HG03045 (cell line): Measurements from ENCODE around the gene EFNA5.

ENCODE experiments used
- ATAC-seq: cut with Tn5 transposase; IDR thresholded peaks from one replicate; pipeline ENCODE4 v1.9.1; 2021; ENCODE audit warnings: mild to moderate bottlenecking, moderate library complexity; ENCODE audit not compliant: unreplicated experiment

The EFNA5 gene

DNA sequence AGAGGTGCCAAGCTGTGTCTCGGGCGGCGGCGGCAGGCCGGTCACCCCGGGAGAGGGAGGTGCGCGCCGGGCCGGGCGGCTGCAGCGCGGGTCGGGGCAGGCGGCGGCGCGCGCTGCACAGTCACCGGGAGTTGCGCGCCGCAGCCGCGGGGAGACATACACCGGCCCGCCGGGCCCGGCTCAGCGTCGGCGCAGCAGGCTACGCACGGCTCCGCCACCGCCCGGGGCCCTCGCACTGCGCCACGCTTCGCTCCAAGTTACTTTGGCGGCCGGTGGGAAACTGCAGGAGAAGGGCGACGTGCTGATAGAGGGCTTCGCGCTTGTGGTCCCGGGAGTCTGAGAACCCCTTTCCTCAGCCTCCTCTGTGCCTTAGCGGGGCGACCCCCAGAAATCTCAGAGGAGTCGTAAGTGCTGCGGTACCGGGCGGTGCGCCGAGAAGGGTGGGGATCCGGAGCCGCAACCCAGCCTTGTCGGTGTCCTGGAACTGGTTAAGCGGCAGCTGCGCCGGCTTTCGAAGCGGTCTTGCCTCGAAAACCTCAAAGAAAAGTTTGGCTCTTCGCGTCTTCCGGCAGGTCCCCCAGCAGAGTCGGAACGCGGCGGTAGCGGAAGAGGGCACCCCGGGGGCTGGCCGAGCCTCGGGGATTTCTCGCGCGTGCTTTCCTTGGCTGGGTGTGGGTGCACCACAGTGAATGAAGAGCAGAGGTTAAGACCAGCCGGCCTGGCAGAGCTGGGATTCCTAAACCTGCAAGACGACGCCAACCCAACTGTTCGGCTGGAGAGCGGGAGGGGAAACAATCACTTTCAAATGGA, at the start of gene EFNA5:
TSS of gene EFNA5 (minus strand) at position 6 of the 810 bp plus-strand sequence.
- ATAC-seq: no peak

DNA sequence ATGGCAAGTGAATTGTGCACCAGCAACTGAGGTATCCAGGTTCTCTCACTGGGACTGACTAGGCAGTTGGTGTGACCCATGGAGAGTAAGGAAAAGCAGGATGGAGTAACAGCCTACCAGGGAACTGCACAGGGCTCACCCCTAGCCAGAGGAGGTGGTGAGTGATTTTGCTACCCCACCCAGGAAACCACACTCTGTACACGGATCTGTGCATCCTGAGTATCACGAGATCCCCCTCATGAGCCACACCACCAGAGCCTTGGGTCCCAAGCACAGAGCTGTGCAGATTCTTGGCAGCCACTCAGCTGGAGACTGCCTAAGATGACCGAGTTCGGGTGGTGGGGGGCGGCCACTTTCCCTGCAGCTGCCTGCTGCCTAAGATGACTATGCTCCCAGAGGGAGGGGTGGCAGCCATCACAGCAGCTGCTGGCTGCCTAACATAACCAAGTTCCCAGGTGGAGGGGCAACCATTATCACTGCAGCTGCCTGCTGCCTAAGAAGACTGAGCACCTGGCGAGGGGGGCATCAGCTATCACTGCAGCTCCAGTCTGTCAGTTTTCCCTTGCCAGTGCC, 48.4 kb upstream of the EFNA5 start:
- no peak for ATAC-seq

DNA sequence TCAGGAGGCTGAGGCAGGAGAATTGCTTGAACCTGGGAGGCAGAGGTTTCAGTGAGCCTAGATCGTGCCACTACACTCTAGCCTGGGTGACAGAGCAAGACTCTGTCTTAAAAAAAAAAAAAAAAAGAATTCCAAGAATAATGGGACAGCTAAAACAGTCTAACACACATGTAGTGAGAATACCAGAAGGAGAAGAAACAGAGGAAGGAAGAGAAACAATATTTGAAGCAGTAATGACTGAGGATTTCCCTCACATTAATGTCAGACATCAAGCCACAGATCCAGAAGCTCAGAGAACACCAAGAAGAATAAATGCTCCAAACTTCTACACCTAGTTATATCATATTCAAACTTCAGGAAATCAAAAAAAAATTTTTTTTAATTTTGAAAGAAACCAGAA, 47.1 kb upstream of the EFNA5 start:
- no peak for ATAC-seq

DNA sequence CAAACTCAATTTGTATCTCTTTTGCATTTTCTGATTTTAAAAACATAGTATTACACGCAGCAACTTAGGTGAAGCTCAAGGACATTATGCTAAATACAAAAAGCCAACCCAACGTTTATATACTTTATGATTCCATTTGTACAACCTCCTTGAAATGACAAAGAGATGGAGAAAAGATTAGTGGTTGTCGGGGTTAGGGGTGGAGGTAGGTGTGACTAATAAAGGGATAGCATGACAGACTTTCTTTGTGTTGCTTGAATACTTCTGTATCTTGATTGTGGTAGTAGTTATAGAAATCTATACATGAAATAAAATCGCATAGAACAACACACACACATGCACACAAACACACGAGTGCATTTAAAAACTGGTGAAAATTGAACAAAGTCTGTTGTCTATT, 42.5 kb upstream of the EFNA5 start:
- no peak for ATAC-seq

DNA sequence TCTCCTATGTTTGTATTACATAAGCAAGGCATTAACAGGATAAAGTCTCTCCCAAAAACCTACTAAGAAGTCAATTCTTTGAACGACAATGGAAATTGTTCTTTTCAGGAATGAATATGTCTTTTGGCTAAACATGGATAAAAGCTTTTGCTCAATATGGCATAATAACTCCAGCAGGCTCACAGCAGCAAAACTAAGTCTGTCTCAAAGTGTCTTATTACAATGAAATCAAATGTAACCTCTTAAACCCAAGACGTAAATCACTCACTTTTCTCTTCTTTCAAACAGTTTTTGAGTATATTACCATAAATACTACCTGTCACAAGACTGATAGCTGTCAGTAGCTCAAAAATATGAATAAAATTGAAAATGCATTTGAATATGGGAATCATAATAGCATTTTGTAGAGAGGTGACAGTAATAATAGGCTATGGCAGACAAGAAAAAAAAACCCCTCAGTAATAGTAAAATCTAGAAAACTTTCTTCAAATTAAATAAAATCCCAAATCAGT, 41.7 kb upstream of the EFNA5 start:
- ATAC-seq: no peak

DNA sequence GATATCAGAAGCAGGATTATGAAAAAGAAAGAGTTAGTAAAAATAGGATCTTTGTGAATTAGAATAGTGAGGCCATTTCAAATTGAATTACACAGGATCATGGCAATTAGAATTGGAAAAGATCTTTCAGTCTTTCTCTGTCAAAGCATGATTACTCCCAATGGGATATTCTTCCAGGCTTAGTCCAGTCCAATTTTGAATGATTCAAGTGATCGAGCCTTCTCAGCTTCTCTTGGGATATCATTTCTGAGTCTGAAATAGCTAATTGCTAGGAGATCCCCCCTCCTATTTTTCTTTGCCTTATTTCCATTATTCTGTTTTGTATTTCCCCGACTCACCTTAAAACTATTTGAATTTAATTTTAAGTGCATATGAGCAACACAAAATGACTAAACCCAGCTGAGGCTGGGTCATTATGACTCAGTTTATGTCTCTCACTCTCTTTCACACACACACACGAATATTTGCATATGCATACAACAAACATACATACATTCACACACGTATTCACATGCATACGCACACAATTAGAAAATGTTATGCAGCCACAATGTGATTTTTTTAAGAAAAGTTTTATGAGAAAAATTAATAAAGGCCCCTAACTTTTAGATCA, 34.8 kb upstream of the EFNA5 start:
- ATAC-seq: no peak

DNA sequence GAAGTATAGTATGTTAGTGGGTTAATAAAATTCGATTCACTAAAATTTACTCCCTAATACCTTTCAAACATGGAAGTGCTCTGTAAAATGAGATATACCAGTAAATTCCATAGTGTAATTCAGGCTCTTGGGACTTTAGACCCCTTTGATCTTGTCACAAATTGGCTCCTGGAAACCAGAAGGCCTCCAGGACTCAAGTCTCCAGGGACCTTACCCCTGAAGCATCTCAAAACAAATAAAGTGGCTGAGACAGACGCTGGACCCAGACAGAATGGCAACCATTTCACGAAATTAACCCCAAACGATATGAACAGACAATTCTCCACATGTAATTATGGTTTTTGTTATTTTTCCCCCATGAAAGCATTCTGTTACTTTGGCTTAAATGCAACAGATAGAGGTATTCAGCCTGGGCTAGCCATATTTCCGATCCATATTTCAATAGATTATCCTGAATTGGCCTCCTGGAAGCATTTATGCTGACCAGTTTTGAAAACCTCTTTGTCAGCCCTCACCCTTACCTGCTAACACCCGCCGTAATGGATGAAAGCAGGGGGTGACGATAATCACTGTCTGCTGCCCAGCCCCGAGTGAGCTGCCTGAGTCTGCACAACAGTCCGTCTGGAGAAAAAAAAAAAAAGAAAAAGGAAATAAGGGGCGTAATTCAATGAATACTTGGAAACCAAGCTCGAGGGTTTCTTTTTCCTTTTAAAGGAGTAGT, 34.1 kb upstream of the EFNA5 start:
- no peak for ATAC-seq

DNA sequence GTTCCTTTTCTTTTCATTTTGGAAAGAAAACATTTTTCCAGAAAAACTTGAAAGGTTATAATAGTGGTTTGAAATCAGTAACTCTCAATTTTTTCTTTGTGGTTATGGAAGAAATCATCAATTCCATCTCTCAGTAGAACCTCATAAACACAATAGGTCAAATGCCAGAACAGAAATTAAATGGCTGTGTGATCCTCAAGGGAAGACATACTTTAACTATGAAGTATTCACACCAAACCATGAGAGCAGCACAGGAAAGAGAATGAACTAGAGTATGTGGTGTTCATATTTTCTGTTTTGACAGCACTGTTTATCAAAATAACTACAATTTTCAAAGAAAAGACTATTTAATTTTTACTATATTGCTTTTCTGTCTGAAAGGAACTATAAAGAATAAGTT, 29.7 kb upstream of the EFNA5 start:
- ATAC-seq: no peak

DNA sequence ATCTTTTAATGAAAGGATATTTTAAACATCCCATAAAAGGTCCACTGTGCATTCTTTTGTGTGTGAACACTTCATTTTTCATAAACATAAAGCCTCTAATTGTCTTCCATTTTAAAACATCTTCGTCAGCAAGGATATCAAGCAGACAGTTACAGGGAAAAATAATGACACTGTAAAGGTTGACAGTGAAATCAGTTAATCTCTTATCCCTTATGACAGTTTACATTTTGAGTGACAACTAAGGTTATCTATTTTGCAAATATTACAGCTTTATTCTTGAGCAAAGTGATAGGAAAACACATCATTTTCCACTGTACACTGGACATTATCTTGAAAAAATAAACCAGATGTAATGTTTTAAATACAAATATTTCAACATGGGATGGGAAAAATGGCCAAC, 28.7 kb upstream of the EFNA5 start:
- no peak for ATAC-seq

DNA sequence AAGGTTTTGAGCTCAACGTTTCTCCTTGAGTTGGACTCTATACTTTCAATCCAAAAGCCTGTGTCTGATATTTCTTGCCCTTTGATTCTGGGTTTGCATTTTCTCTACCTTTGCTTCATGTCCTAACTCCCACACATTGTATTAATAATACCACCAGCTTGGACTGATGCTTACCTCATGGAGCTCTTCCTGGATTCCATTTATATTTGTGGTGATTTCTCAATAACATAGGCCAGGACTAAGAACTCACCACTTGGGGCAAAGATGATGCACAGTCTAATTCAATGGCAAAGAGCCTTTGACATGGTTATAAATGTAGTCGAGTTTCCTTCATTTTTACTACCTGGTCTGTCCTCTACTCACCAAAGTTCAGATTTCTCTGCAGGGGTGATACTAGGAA, 27.5 kb upstream of the EFNA5 start:
- no peak for ATAC-seq

DNA sequence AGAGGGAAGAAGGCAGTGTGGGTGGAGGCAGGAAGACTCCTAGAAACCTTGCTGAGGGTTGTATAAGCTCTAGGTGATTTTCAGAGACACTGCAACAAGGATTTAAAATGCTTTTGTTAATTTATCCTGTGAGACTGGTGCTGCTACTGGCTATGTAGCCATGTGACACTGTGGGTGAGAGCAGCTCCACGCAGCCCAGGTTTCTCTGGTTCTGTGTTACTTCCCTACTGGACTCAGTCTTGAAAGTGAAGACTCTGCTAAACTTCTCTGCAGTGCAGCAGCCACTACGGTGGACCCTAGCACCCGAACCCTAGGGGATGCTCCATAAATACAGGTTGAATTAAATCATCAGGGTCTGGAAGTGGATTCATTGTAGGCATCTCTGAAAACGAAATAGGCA, 25.8 kb upstream of the EFNA5 start:
- no peak for ATAC-seq

DNA sequence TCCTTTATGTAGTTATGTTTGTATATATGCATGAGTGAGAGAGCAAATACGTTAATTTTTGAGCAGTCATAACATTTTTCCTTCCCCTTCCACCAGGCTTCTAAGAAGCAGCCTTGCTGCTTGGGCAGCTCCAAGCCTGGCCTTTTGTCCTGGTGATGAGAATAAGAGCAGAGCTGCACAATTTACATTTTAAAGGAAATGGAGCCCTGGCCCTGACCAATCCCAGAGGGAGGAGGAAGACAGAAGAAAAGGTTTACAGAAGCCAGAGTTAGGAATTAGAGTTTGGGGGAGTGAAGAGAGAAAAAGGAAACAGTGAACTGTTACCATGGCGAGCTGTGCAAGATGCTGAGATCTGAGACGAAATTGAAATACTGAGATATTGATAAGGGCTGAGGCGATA, 25.3 kb upstream of the EFNA5 start:
- ATAC-seq: no peak

DNA sequence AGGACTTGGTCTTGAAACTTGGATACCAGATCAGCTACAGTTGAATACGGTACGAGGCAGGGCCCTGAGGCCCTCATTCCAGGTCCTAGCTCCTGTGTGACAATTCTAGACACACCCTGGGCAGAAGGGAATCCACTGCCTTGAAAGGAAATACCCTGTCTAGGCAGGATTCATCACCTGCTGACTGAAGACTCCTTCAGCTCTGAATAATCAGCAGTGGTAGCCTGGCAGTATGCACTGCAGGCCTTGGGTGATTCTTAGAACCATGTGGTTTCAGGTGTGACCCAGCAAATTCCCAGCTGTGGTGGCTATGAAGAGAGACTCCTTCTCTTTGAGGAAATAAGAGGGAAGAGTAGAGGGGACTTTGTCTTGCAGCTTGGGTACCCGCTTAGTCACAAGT, 17.2 kb upstream of the EFNA5 start:
- ATAC-seq: no peak

DNA sequence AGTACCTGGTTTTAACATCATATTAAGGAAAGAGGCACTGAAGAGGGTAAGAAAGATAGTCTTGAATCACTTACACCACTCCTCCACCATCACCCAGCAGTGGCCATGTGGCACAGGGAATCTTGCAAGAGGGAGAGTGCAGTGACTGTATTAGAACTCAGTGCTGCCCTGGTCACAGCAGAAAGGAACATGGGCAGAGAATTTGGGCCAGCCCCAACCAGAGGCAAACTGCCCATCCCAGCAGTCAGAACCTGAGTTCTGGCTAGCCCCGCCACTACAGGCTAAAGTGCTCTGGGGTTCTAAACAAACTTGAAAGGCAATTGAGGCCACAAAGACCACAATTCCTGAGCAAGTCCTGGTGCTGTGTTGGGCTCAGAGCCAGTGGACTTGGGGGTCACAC, 16.7 kb upstream of the EFNA5 start:
- ATAC-seq: no peak

DNA sequence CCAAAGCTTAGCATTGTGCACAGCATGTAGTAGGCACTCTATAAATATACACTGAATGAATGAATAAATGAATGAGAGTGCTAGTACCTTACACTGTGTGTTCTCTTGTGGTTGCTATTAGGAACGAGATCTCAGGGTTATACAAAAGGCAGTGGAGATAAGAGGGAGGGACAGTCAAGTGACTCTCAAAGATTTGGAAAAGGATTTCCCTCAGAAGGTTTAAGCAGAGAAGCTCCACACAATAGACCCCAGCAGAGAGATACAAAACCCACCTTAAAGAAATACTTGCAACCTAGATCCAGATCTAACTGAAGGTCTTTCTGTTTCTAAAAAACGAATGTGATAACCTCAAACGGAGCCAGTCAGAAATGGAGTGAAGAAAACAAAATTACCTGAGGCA, 11.8 kb upstream of the EFNA5 start:
- ATAC-seq: no peak

DNA sequence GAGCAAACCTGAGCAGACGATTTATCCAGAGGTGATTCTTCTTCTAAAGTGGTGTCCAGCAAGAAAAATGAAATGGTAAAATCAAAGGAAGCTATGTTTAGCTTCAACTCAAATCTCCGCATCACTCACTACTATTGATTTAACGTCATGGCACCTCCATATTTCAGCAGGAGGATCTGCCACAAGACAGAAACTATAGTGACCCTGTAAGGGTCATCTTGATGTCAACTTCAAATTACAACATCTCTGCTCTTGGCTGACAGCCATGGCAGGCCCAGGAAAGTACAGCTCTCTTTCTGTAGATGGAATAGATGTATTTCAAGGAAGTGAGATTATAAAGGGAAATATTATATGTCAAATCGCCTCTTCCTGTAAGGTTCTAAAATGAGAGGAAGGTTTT, 10.1 kb upstream of the EFNA5 start:
- ATAC-seq: no peak

DNA sequence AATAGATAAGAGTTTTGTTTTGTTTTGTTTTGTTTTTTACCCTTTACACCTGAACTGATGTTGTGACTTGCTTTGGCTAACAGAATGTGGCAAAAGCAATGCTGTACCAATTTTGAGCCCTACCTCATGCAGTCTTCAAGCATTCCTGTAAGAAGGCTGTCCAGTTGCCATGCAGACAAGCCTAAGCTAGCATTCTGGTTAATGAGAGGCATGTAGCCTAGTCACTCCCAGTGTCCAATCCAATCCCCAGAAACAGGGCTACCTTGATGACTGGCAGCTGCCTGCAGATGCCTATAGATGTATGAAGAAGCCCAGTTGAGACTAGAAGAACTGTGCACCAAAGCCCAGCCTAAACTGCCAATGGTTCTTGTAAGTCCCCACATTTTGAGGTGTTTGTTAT, 9.4 kb upstream of the EFNA5 start:
- ATAC-seq: no peak

DNA sequence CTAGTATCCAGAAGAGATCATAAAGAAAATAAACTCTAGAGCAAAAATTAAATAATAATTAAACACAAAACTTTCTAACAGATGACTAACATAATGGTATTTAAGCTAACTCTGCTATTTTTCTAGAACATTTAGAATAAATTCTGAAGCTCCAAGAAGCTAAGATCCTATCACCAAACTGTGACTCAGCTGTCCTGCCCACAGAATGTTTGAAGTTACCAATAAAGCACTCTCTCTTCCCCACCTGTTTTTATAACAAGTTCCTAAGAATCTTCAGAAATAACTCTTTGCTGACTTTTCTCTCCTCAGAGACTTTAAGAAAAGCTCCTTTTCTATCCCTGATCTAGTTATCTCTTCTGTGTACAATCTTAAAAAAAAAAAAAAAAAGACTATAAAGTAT, 6.0 kb upstream of the EFNA5 start:
- no peak for ATAC-seq

DNA sequence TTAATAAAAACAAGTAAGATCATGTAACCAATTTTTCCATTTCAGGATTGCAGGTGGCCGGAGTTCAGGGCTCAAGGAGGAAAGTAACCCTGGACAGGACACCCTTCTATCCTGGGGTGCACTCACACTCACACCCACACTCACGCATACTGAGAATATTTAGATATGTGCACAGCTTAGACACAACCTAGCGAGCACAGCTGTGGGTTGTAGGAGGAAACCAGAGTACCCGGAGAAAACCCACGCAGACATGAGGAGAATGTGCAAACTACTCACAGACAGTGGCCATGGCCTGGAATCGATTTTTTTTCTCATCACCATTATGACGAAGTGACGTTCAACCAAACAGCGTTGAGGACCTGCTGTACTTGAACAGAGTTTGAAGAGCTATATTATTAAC, 4.5 kb upstream of the EFNA5 start:
- no peak for ATAC-seq

DNA sequence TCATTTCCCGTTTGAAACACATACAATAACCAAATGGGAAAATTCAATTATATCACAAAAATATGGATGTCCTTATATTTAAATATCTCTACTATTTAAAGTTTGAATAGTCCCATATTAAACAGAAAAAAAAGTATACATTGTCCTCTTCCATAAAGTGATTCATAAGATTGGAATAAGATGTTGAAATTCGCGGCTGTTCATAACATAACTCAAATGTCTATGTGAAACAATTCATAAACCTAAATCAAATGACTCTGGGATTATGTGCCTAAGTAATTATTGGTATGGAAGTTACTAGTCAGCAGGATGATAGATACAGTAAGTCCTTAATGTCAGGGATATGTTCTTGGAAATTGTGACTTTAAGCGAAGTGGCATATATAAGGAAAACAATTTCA, 3.9 kb upstream of the EFNA5 start:
- no peak for ATAC-seq

DNA sequence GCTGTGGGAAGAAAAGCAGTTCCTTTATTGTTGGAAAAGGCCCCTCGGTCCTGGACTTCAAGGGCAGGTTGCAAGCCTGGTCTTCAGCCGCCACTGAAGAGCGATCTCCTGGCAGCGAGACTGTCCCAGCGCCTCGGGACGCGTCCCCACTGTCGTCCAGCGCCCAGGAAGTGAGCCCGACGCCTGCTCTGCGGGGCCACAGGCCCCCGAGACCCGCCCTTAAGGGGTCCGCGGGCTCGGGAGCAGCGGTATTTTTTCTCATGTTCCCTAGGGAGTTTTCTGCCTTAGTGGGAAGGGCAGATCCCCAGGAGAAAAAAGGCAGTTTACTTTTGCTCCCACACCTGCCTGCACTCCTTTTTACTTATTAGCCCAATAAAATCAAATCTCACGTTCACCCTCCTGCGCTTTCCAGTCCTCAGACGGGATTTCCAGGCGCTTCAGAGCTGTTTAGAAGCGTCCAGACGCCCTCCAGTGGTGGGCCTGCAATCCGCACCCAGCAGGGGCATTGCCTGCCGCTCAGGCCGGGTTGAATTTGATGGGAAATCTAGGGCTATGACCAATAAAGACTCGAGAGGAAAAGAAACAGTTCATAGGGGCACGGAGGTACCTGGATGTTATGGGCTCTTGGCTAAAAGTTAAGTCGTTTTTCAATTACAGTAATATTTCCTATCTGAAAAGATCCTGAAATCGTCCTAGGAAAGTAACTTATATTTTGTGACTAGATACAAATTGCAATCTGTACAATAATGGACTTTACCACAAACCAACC, 2.8 kb upstream of the EFNA5 start:
- peak; percentile 79 for ATAC-seq
